ENCODE measurements around the gene KLRF2.

The KLRF2 gene

DNA sequence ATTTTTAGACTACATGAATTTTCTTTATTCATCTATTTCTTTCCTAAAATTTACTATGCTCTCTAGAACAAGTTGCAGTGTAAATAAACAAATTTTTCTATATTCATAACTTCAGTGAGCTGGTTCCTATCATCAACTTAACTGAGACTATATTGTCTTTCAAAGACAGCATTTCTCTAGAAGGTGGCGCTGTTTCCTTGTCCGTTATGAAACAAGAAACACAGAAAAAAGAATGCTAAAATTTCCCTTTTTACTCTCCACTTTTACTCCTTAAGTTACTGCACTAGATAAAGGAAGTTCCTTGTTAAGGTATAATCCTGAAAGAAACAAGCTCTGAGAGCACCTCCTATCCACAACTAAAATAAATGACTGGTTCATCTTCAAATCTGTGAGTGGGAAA, 59.1 kb downstream of the KLRF2 start:
- DNase-seq = no peak

DNA sequence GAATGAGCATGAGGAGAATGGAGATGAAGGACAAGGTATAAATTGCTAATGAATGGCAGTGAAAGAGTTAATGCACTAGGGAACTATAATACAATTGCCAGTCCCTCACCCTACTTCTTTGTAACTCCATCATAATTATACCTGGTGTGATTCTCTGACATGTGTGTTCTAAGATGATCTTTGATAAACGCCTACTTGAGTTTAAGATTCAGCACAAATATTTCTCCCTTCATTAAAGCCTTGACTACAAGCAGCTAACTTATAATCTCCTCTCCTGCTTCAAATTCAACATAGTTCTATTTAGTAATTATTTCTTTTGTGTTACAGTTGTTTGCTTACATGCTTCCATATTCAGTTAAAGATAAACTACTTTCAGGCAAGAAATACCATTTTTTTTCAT, 60.5 kb downstream of the KLRF2 start:
- DNase-seq = no peak

DNA sequence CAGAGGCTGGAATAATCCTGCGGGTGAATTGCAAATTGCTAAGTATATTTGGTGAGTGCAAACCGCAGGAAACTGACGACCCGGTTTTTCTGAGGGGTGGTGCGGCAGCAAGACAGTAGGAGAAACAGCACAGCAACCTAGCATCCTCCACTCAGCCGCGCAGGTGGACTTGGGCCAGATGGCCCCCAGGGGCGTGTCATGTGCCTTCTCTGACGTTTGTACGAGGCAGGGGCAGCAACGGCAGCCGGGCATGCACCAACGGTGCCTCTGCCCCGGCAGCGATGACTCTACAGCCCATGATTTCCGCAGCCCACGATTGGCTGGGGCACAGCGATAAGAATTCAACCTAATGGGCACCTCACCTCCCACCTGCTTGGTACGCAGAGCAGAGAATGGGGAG, 62.0 kb downstream of the KLRF2 start:
- DNase-seq = no peak

DNA sequence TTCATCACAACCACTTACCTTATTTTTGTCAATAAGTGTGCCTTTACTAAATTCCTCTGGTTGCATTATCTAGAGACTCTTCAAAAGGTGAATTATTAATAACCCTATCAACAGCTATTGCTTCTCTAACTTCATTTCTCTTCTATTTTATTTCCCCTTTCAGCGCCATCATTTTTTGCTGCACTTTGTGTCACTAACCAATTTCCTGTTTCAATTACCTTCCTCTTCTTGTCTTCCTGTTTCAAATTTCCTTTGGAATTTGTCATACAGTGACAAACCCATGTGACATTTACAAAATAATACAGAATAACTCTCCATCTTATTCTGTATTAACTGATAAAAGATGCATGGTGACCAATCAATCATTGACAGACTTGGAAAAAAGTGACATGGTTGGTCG, 63.1 kb downstream of the KLRF2 start:
- DNase-seq = no peak
